ENCODE results near the gene MOSMO. TPM values are rescaled to one million over a fixed set of nuclear protein-coding genes. Genes with fewer than 3 reads are reported as not detected.

MOSMO gene
- total and polyA plus RNA-seq, 7 donors: 6.0 to 21.3 (median 11.3) TPM

GRCh38 chr16:22065252-22065651 is 57.3 kb downstream of the MOSMO start:
- no peak for DNase-seq
- H3K27me3 ChIP-seq (ENCODE audit: insufficient read depth in 3 of 3, low read length in 2 of 3): no peaks in the 10 kb centered on the region
- H3K36me3 ChIP-seq (ENCODE audit: insufficient read depth in 1 of 2, low read depth in 1 of 2): no peaks in the 10 kb centered on the region
- ATAC-seq: no peak
- intact Hi-C loops (cut with DNase I): no loop called here
- no peaks in the 10 kb centered on the region for H3K9me3 ChIP-seq
- 94 to 100% (median 97%) methylated on average over 1 of the region's 1 CpG for WGBS, 3 donors
- peaks cover 2% of the 10 kb centered on the region for H3K4me1 ChIP-seq
- H3K27ac ChIP-seq: no peak overlapping the region
- H3K4me3 ChIP-seq: no peak overlapping the region
- TF ChIP-seq CTCF (IDR thresholded peaks at IDR 0.05): no peak

- H3K4me3 ChIP-seq: peak overlapping the region; percentile 27
These were observed 62.7 kb downstream of the MOSMO start for GRCh38 chr16:22070361-22071330.

GRCh38 chr16:22071331-22071910 is 63.5 kb downstream of the MOSMO start:
- no peak for TF ChIP-seq CTCF (IDR thresholded peaks at IDR 0.05)
- H3K27ac ChIP-seq: no peak overlapping the region
- no peaks in the 10 kb centered on the region for H3K9me3 ChIP-seq
- H3K27me3 ChIP-seq (ENCODE audit: insufficient read depth in 3 of 3, low read length in 2 of 3): no peaks in the 10 kb centered on the region
- peaks cover 7% of the 10 kb centered on the region for H3K4me1 ChIP-seq
- H3K36me3 ChIP-seq (ENCODE audit: insufficient read depth in 1 of 2, low read depth in 1 of 2): peaks cover 2 to 6% of the 10 kb centered on the region in 2 donors
- peak overlapping the region; percentile 27 for H3K4me3 ChIP-seq
- ATAC-seq (no peak), DNase-seq (no peak)
- intact Hi-C loops (cut with DNase I): no loop called here
- 63 to 68% (median 66%) methylated on average over 7 of the region's 7 CpGs for WGBS, 3 donors

More at GRCh38 chr16:22070361-22071330, 62.7 kb downstream of the MOSMO start:
- Histone ChIP-seq H3K36me3 (ENCODE audit: insufficient read depth in 1 of 2, low read depth in 1 of 2) (peaks cover 0 to under 1% of the 10 kb centered on the region in 2 donors), H3K9me3 (no peaks in the 10 kb centered on the region), H3K4me1 (peaks cover 7% of the 10 kb centered on the region), H3K27ac (no peak overlapping the region), H3K27me3 (ENCODE audit: insufficient read depth in 3 of 3, low read length in 2 of 3) (no peaks in the 10 kb centered on the region)
- TF ChIP-seq CTCF (IDR thresholded peaks at IDR 0.05): no peak
- intact Hi-C loops (cut with DNase I): no loop called here
- 40 to 50% (median 43%) methylated on average over 12 of the region's 12 CpGs for WGBS, 3 donors
- ATAC-seq (peak in 1 of 4 donors; percentile 50), DNase-seq (peak in 1 of 2 donors; percentile 27)

GRCh38 chr16:22073350-22073749 is 65.4 kb downstream of the MOSMO start:
- Histone ChIP-seq H3K36me3 (ENCODE audit: insufficient read depth in 1 of 2, low read depth in 1 of 2) (peaks cover 2 to 11% of the 10 kb centered on the region in 2 donors), H3K27ac (no peak overlapping the region), H3K27me3 (ENCODE audit: insufficient read depth in 3 of 3, low read length in 2 of 3) (peaks cover 0 to 1% (median 0%) of the 10 kb centered on the region in 3 donors), H3K9me3 (no peaks in the 10 kb centered on the region), H3K4me3 (no peak overlapping the region), H3K4me1 (peaks cover 7% of the 10 kb centered on the region)
- no peak for TF ChIP-seq CTCF (IDR thresholded peaks at IDR 0.05)
- DNase-seq (no peak), ATAC-seq (no peak)
- WGBS, 3 donors: 70 to 83% (median 77%) methylated on average over 3 of the region's 3 CpGs
- intact Hi-C loops (cut with DNase I): loop anchor here in 1 of 2 donors (2.0 kb wide), 1 partner anchor 67 kb away; no protein-coding TSS in a partner anchor

All from psoas muscle (tissue), 8 donors.